SH-SY5Y (cell line): ENCODE measurements around the gene ADAMTS5.

Experiments used
- GATA2 ChIP-seq: IDR thresholded peaks from 2 replicates; pipeline ENCODE4 v1.6.1; 2011; ENCODE audit warnings: mild to moderate bottlenecking, low read depth, low read length
- GATA3 ChIP-seq: IDR thresholded peaks from 2 replicates; pipeline ENCODE4 v1.6.1; 2011; ENCODE audit warnings: low read depth, mild to moderate bottlenecking, low read length, moderate library complexity

ADAMTS5 gene

DNA sequence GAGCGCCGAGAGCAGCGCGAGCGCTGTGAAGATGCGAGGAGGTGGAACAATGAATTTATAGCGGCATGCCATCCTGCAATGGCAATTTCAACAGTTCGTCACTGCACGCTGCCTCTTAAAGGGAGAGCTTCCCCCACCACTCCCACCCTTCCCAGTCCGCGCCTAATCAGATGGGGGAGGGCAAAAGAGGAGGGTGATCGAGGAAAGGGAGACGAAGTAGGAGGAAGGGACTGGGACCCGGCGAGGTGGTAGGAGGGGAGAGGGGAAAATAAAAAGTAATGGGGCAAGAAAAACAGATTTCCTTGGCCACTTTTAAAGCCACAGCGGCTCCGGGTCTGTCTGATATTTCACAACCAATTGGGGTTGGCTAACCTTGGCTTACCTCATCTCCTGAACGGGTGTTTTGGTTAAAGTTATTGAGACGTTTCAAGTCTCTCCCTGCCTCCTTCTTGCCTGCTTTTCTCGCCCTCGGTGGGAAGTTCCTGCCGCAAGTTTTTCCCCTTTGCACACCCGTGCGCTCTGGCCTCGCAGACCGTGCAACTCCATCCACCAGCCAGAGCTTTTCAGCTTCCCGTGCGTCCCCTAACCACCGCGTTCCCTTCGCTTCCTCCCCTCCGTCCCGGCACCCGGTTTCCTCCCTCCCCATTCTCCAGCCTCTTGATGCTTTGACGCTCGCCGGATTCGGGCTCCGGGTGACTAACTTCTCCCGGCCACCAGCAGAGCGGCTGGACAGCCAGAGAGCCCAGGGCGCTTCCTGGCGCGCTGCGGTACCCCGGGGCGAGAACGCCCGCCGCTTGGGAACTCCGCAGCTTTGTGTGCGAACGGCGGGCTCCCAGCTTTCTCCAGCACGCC, at the start of gene ADAMTS5:
ADAMTS5 (minus strand) TSS at position 27 of the 852 bp plus-strand sequence. CDS start 697 bp downstream, outside the sequence.
- peak; percentile 34; the same call in 1 of the 2 replicates for TF ChIP-seq GATA2
- no peak for TF ChIP-seq GATA3

DNA sequence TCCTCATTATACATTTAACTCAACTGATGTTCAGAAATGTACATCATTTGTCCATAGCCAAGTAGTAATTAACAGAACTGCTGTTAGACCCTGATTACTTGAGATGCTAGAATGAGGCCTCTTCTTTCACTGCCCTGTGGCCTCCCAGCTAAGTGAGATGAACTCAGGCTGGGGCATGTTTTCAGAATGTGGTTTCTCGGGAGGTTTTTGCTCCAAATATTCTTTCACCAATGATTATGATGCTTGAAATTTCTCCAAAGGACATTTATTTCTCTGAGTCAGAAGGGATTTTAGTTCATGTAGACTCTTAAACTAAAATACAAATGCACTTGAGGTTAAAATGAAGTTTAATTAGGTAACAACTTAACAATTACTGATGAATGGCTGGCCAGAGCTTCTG, 34.6 kb upstream of the ADAMTS5 start:
- TF ChIP-seq GATA3, result no peak
- no peak for TF ChIP-seq GATA2

DNA sequence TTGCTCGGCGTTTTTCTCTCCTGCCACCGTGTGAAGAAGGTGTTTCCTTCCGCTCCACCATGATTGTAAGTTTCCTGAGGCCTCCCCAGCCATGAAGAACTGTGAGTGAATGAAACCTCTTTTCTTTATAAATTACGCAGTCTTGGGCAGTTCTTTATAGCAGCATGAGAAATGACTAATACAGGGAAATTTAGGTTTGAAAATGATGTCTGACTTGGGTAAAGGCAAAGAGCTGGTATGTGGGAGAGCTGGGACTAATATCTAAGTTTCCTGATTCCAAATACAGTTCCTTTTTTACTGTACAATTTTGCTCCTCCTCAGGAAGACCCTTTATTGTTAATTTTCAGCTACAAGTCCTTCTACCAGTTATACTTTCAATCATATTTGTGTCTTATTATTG, 16.7 kb upstream of the ADAMTS5 start:
- TF ChIP-seq GATA2 (no peak), GATA3 (no peak)

DNA sequence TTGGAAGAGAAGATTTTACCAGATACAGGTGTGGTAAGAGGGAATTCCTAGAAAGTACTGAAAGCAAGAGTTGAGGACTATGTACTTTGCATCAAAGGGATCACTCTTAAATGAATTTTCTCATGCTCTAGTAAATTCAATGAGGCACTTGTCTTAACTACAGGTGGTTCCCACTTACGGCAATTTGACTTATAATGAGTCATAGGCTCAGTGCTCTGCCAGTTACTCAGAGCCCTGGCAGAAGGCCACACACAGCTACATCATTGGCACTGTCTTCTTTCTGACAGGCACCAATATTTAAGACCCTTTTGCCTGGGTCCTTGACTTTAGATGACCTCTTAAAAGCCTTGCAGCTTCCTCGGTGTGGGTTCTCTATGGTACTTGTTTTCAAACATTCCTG, 15.9 kb upstream of the ADAMTS5 start:
- TF ChIP-seq GATA2, result no peak
- TF ChIP-seq GATA3, result no peak

DNA sequence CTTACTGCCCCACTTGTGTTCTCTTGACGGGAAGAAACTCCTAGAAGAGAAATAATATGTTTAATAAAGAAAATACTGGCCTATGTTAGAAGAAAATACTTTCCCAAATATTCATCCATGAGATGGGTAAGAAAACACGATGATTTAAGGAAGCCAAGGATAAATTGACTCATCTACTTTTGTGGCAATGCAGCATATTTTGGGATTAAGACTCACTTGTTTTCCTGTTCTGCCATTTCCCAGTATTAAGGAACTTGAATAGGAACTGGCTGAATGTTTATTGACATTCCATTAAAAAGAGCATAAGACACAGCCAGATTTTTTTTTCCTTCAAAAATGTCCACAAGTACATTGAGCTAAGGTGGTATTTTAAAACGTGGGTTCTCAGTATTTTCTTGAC, 10.9 kb upstream of the ADAMTS5 start:
- TF ChIP-seq GATA3, result no peak
- TF ChIP-seq GATA2, result no peak

DNA sequence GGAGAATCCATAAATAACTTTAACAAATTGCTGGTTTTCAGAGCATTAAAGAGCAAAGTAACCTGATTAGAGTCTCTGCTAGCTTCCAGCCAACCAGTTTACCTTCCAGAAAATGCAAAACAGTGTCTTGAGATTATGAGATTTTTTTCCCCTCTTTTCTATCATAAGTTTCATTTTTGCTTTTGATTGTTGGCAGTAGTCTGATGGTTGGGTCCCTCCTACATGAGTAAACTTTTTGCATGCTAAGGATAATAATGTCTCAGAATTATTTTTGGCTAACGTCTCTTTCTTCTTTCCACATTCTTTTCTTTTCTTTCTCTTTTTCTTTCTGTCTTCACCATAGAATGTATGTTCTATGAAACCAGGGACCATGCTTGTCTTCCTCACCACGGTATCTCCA, 6.3 kb upstream of the ADAMTS5 start:
- no peak for TF ChIP-seq GATA2
- TF ChIP-seq GATA3, result no peak

DNA sequence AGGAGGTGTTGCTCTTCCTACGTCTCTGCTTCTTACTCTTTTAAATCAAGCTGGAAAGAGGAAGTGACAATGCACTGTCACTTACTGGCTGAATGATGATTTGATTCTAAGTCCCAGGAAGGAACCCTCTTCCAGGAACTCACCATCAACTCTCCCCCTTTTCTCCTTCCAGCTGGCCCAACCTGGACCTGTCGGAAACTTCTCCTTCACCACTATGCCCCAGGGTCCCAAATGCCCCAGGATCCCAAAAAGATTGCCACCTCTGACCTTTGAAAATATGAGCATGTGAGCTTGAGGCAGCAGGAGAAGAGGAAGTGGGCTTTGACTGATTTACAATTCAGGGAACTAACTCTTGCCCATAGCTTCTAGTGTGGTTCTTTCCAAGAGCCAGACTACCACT, 5.3 kb upstream of the ADAMTS5 start:
- TF ChIP-seq GATA3 (no peak), GATA2 (no peak)

DNA sequence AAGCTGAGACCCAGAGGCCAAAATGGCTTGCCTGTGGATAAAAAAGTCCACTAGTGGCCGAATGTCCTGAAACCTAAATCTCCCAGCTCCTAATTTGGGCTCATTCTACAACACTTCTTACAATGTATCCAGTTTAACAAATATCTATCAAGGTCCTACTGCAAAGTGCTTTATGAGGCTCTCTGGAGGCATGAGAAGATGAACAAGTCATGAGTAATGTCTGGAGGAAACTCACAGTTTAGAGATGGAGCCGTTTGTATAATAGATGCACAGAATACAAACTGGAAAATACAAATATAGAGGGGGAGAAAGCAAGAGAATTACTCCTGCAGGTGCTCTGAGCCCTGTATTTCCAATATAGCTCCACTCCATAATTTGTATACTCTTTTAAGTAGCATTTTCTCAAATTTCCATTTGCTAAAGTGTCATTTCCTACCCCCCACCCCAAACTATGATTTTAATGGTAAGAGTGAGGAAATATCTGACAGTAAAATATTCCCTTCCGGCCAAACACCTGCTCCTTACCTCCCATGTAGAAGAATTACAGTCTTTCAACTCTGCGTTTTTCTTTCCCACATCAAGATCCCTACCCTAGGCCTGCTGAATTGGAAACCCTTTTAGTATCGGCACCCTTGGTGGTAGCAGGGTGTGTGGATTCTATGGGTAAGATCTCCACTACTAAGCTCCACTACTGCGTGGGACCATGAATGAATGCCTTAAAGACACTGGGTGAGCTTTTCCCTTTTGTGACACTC, 3.3 kb upstream of the ADAMTS5 start:
- TF ChIP-seq GATA3, result no peak
- TF ChIP-seq GATA2, result no peak

DNA sequence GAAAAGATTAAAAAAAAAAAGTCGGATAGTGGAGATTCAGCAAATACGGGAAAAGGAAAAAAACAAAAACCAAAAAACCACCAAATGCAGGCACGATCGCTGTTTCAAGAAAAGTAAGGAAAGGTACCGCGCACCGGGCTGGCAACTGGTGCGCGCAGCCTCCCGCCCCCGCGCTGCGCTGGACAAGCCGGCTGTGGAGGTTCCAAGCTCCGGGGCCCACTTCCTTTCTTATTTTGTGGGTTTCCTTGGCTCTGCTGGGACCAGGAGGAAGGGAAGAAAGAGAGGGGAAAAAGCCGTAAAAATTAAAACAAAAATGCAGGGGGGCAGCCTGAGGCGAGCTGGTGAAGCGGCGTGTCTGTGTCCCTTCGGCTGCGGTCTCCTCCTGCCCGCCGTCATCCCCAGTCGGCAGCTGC, 233 bp downstream of the ADAMTS5 start:
- TF ChIP-seq GATA3 (no peak), GATA2 (no peak)

DNA sequence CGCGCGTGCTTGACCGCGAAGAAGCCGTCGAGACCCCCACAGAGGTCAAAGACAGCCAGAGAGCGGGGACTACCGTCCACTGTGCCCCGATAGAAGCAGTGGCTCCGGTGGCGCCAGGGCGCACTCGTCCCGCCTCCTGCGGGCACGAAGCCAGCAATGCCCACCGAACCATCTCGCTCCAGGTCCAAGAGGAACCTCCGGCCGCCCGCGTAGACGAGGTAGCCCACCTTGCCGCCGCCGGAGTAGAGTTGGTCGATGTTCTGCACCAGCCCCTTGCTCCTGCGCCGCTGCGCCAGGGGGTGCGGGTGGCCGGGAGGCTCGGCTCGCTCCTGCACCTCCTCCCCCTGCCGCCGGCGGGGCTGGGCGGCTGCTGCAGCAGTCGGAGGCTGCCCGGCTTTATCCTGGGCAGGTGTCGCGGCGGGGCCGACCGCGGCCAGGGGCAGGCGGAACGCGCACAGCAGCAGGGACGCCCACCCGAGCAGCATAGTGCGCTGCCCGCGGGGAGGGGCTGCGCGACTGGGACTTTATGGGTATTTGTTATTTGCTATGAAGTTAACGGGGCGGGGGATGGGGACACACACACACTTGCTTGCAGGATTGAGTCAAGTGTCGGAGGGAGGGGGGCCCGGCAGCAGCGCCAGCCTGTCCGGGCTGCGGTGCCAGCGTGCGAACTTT, 844 bp downstream of the ADAMTS5 start:
- TF ChIP-seq GATA2 (no peak), GATA3 (no peak)

DNA sequence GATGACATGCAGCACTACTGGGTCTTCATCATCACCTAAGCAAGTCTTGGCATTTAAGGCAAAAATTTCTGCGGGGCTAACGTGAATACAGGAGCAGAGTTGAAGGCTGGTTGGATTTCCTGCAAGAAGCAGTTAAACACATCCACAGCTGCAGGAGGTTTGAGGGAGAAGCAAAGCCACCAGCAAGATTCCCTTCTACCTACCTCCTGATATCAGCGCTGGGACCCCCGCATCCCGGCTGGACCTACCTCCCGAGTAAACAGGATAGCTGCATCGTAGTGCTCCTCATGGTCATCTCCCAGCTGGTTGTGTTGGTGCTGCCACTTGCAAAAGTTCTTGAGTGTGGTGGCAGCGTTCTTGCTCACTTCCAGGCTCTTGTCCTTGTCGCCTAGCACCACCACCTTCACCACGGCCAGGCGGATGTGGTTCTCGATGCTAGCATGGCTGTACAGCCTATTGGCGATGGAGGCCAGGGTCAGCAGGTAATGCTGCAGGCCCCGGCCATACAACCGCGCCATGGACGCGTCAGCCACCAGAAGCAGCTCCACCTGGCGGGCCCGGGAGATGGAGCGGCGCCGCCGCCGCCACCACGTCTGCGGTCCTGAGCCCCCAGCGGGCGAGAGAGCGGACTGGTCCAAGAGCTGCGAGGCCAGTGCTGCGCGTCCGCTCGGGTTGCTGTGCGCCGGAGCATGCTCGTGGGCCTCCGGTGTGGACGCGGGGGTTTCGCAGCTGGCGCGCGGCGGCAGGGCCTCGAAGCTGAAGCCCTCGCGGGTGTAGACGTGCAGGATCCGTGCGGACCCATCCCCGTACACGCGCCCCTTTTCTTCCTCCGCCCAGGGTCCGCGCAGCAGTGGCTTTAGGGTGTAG, 1.6 kb downstream of the ADAMTS5 start:
- TF ChIP-seq GATA3 (no peak), GATA2 (no peak)

DNA sequence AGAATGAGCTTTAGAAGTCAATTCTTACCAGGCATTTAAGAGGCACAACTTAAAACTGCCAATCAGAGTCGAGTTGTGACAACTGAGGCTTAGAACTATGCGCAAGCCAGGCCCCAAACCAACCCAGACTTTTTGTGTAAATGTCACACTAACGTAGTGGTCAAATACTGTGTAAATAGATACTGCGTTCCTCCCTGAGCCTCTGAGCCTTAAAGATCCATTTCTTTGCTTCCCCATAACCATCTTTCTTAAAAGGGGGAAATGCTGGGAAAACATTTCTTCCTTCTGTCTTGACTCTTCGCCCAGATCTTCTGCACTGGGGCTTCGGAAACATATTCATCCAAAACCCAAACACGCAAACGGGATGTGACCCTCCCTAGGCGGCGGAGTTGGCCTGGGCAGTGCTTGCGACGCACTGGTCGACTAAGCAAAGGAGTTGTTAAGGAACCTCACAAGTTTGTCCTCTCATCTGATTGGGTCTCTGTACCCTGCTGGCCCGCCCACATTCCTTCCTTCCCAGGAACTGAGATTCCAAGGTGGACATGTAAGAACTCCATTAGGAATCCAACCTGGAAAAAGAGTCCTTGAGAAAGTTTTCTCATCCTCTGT, 2.6 kb downstream of the ADAMTS5 start:
- TF ChIP-seq GATA3, result no peak
- TF ChIP-seq GATA2, result no peak

DNA sequence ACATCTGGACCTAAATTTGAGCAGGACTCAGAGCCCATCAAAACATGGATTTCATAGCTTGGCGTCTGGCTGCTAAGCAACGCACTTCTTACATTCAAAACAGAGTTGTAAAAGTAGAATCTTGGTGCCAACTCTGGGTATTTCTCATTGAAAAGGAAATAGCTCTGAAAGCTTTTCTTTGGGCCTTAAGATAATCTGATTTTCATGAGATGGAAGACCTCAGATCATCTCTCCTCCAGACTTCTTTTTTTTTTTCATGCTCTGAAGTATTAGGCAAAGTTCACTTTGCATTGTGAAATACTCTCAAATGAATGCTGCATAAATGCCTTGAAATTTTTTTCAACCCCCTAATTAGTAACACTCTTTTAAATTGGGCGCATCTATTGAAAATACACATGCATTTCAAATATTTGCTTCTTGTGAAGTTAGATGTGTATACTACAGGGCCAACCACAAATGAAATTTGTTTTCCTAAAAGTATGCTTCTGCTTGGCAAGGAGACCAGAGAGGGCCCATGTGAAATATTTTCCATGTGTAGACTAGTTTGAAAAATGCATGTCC, 4.2 kb downstream of the ADAMTS5 start:
- TF ChIP-seq GATA2 (no peak), GATA3 (no peak)
